Measurements from ENCODE around the gene PTPRN2.

PTPRN2 gene

DNA sequence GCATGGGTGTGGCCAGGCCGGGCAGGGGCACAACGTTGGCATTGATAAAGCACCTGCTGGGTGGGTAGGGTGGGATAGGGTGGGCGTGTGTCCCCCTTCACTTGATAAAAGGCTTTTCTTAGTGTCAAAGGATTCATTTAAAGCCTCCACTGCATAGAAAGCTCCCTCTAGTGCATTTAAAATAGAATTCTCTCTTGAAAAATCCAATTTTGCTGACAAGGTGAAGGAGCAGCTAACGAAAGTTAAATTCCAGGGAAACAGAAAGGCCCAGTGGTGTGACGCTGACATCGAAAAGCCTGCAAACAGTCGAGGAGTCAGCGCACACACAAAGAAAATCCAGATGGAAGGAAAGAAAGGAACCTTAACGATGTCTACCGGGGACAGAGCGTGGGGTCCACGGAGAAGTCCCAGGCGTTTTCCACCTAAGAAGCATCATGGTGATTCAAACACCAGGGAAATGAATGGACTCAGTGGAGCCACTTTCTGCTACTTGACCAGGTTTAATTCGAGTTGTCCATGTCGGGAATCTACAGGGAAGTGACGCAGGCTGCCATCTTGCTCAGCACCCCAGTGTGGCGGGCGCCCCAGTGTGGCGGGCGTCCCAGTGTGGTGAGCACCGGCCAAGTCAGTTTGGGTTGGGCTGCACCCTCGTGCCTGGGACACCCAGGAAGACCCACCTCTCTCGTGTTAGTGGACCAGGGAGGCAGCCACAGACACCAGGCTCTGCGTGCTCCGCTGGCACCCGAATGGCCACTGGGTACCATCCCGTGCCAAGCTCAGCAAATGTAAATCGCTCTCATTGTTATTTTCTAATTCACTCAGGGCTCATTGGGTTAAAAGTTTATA lies 1033.0 kb downstream of the PTPRN2 start:
- TF ChIP-seq GATA2 (IDR thresholded peaks at IDR 0.05; ENCODE audit: low read depth, low read length) (no peak), GATA3 (IDR thresholded peaks at IDR 0.05; ENCODE audit: low read depth, low read length) (no peak)

DNA sequence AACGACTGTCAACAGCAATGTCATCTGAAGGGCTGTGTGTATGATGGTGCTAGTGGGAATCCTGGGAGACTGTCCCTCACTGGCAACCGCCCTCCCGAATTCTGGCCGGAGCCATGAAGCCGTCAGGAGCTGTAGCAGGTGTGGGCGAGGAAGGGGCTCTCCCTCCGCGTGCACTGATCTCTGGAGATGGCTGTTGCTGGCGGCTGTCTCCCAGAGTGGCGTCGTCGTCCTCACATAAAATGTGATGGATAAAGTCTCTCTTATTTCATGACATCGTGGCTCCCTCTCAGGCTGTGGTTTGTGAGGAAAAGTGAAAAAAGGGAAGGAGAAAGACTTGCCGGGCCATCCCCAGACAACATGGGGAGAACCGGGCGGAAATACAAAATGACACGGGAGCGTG lies 1034.4 kb downstream of the PTPRN2 start:
- TF ChIP-seq GATA2 (IDR thresholded peaks at IDR 0.05; ENCODE audit: low read depth, low read length) = no peak
- no peak for TF ChIP-seq GATA3 (IDR thresholded peaks at IDR 0.05; ENCODE audit: low read depth, low read length)

GRCh38 chr7:157552295-157552993 lies 1035.2 kb downstream of the PTPRN2 start:
- TF ChIP-seq GATA3 (IDR thresholded peaks at IDR 0.05; ENCODE audit: low read depth, low read length) (no peak), GATA2 (IDR thresholded peaks at IDR 0.05; ENCODE audit: low read depth, low read length) (no peak)

- no peak for TF ChIP-seq GATA2 (IDR thresholded peaks at IDR 0.05; ENCODE audit: low read depth, low read length)
- no peak for TF ChIP-seq GATA3 (IDR thresholded peaks at IDR 0.05; ENCODE audit: low read depth, low read length)
Measured at GRCh38 chr7:157551325-157552070, 1036.1 kb downstream of the PTPRN2 start.

GRCh38 chr7:157550300-157551275 lies 1037.0 kb downstream of the PTPRN2 start:
- TF ChIP-seq GATA3 (IDR thresholded peaks at IDR 0.05; ENCODE audit: low read depth, low read length) (no peak), GATA2 (IDR thresholded peaks at IDR 0.05; ENCODE audit: low read depth, low read length) (no peak)

DNA sequence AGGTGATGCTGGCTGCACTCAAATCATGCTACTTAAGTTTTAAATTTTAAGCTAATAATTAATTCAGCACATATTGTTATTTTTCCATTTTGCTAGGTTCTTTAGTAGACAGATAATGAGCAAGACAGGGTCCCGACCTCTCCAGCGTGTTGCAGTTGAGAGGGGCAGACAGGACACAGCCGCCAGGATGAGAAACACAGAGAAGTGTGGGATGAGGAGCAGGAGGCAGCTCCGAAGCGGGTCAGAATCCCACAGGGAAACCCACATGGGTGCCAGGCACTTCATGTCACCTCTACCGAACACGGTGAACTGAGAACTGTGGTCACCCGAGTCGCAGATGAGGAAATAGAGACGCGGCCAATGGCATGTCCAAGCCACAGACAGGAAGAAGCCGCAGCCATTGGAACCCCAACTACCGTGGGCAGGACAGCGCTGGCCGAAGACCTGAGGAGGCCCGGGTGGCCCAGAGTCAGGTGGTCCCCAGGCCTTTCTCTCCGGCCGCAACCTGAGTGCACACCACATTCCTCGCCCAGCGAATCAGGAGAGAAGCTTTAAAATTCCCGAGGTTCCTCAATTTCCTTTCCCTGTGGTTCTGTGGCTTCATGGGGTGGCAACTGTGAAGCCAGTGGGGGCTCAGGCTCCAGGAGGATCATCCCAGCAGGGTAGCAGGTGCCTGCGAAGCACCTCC lies 1037.9 kb downstream of the PTPRN2 start:
- TF ChIP-seq GATA3 (IDR thresholded peaks at IDR 0.05; ENCODE audit: low read depth, low read length) (no peak), GATA2 (IDR thresholded peaks at IDR 0.05; ENCODE audit: low read depth, low read length) (no peak)

DNA sequence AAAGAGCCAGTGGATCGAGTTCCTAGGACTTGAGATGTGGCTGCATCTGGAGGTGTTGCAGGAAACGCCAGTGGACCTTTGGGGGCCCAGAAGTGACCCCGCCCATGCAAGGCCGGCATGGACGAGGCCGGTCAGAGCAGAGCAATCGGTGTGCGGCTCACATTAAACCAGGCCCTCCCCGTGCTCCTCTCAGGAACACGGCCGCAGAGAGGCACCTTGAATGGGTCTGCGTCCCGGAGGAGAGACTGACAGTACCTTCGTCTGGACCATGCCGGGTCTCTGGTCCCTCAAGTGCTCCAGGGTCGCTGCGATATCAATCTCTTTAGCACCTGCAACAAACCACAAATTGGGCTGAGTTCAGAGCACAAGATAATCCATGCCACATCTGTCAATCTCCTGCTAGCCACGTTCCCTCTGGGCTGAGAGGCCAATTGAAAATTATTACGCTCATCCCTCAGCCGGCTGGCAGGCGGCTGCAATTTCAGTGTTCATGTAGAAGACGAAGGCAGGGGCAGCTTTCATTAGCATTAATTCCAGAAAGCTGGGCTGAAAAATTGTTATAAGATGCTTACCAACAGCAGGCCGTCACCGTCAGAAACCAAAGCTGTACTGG lies 1038.8 kb downstream of the PTPRN2 start:
- TF ChIP-seq GATA2 (IDR thresholded peaks at IDR 0.05; ENCODE audit: low read depth, low read length) = no peak
- no peak for TF ChIP-seq GATA3 (IDR thresholded peaks at IDR 0.05; ENCODE audit: low read depth, low read length)

DNA sequence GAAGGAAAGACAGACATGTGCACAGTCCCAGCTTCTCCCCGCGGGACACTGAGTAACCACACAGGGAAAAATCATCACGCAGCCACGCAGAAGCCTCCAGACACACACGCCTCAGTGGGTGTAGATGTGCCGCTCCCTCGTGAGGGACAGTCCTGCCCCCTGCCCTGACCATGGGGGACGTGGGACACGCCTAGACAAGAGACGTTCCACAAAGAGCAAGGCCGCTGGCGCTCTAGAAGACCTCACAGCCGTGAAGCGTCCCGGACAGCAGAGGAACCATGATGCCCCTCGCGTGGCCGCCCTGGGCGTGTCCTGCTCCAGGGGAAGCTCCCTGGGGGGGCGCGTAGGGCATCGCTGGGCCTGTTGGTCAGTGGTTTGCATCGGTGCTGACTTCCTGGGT lies 1040.0 kb downstream of the PTPRN2 start:
- TF ChIP-seq GATA3 (IDR thresholded peaks at IDR 0.05; ENCODE audit: low read depth, low read length) = no peak
- no peak for TF ChIP-seq GATA2 (IDR thresholded peaks at IDR 0.05; ENCODE audit: low read depth, low read length)

- TF ChIP-seq GATA3 (IDR thresholded peaks at IDR 0.05; ENCODE audit: low read depth, low read length) (no peak), GATA2 (IDR thresholded peaks at IDR 0.05; ENCODE audit: low read depth, low read length) (no peak)
Measured at GRCh38 chr7:157547102-157547501, 1040.5 kb downstream of the PTPRN2 start.

DNA sequence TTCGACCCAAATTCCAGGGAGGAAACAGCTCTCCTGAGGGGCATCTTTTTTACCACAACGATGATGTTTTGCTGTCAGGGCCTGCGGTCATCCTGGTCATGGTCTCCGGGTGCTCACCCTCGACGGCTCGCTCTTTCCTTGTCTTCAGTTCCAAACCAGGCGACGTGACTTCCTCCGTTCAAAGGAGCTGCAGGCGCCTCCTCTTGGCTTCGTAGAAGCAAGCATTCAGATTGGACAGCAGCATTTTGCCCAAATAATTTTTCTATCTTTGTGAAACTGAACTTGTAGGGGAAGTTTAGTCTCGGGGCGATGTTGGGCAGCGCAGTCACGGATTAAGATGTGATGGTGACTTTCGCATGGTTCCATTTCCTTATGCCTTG lies 1042.0 kb downstream of the PTPRN2 start:
- TF ChIP-seq GATA2 (IDR thresholded peaks at IDR 0.05; ENCODE audit: low read depth, low read length) (no peak), GATA3 (IDR thresholded peaks at IDR 0.05; ENCODE audit: low read depth, low read length) (no peak)

DNA sequence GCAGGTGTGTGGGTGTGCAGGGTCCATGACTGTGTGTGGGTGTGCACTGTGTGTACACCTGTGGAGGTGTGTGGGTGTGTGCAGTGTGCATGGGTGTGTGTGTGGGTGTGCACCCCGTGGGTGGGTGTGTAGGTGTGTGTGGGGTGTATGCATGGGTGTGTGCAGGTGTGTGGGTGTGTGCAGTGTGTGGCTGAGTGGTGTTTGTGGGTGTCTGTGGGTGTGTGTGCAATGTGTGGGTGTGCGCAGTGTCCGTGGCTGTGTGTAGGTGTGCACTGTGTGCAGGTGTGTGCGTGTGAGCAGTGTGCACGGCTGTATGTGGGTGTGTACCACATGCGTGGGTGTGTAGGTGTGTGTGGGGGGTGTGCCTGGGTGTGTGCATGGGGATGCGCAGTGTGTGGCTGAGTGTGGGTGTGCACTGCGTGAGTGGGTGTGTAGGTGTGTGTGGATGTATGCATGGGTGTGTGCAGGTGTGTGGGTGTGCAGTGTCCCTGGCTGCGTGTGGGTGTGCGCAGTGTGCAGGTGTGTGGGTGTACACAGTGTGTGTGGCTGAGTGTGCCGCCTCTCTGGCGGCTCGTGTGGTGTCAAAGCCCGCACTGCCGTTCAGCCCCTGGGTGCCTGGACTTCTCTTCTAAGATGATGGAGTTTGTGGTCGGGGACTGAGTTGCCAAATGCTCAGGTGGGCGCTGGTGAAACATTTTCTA lies 1042.5 kb downstream of the PTPRN2 start:
- TF ChIP-seq GATA2 (IDR thresholded peaks at IDR 0.05; ENCODE audit: low read depth, low read length) = no peak
- no peak for TF ChIP-seq GATA3 (IDR thresholded peaks at IDR 0.05; ENCODE audit: low read depth, low read length)

- TF ChIP-seq GATA3 (IDR thresholded peaks at IDR 0.05; ENCODE audit: low read depth, low read length) (no peak), GATA2 (IDR thresholded peaks at IDR 0.05; ENCODE audit: low read depth, low read length) (no peak)
Measured at GRCh38 chr7:157544226-157544625, 1043.4 kb downstream of the PTPRN2 start.

All from SH-SY5Y (cell line).